Heart left ventricle (tissue), 13 donors: Measurements from ENCODE around the gene TMEM232.

Experiments
- CTCF ChIP-seq, 12 donors: fragments of 200-600 bp; sonication (generic) in 4 of 12; IDR thresholded peaks; one replicate each; pipeline versions ENCODE4 v1.5.0 to v1.8.0; 2018 to 2022; ENCODE audit warnings: antibody characterized with exemption in 12 of 12, mild to moderate bottlenecking in 5 of 12
- POLR2A ChIP-seq, 2 donors: fragments of 450-650 bp; IDR thresholded peaks; one replicate each; pipeline ENCODE4 v1.6.1; 2017; ENCODE audit warnings: antibody characterized with exemption in 2 of 2, mild to moderate bottlenecking in 2 of 2, moderate library complexity in 2 of 2
- donor health status: ischemic (EF 13 %, LVEDD 7.1; RV severe dilation, severe dysfunction).
- donor health status: DM: no; HTN: yes; CAD: no.
- donor health status: DM: no; HTN: no; CAD: no.
- donor health status: ischemic (EF 25% LVEDD 6.9; RV normal size, moderate dysfunction).
- donor health status: ischemic (EF 25% LVEDD 5.7; RV mildly dilated, moderate dysfunction).
- donor health status: ischemic (EF 35%, LVEDD 5.7; RV mildly dilated, moderate dysfunction).
- donor health status: nonischemic (EF 11% LVEDD 7.7; RV severe dilation, severe dysfunction).
- donor health status: DM: yes; HTN: yes; CAD: no.
- donor health status: PGD.
- donor health status: ischemic (EF 29% LVEDD 5.4; RV normal size, mild dysfunction).
- donor health status: nonischemic (EF 23%, LVEDD 6.1; RV moderate dilation, normal function).

- TF ChIP-seq CTCF (IDR thresholded peaks at IDR 0.05): no peak
- TF ChIP-seq POLR2A (IDR thresholded peaks at IDR 0.05): no peak
Measured at GRCh38 chr5:110547495-110547894, 179.0 kb downstream of the TMEM232 start.
